ENCODE data around the gene ATF5. TPM values are rescaled to one million over a fixed set of nuclear protein-coding genes. Genes with fewer than 3 reads are reported as not detected.

The ATF5 gene
- total RNA-seq, 2 experiments from 2014 or later = 16.3 to 19.1 TPM

DNA sequence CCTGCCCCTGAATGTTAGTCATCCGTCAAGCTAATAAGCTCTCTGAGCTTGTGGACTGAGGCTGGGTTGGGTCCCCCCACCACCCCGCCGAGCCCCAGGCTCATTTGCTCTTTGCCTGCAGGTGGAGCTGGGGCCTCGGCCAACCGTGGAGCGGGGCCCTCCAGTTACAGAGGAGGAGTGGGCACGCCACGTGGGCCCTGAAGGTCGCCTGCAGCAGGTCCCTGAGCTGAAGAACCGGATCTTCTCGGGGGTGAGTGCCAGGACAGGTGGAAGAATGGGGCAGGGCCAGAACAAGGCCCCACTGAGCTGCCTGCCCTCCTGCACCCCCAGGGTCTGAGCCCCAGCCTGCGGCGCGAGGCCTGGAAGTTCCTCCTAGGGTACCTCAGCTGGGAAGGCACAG lies 46.4 kb upstream of the ATF5 start:
- DNase-seq (no peak), ATAC-seq (ENCODE audit: poor library complexity) (no peak)
- ChIA-PET POLR2A (no interaction called here), CTCF (no interaction called here)
- Mint-ChIP-seq H3K27ac (no peak overlapping the region), H3K9me3 (no peaks in the 10 kb centered on the region), H3K4me1 (ENCODE audit: low read depth) (peaks cover 13% of the 10 kb centered on the region), H3K4me3 (no peak overlapping the region), H3K27me3 (no peaks in the 10 kb centered on the region), H3K36me3 (ENCODE audit: low read depth) (peaks cover 64% of the 10 kb centered on the region)
- Histone ChIP-seq H3K9me3 (ENCODE audit: control insufficient read depth in 1 of 2, insufficient read depth in 1 of 2, low read length in 2 of 2) (peaks cover 0 to 3% of the 10 kb centered on the region in 2 experiments), H3K4me1 (ENCODE audit: insufficient read depth, low read length) (peaks cover 23% of the 10 kb centered on the region), H3K4me3 (ENCODE audit: low read length) (no peak overlapping the region), H3K27me3 (ENCODE audit: control insufficient read depth in 1 of 2, insufficient read depth in 2 of 2, low read length in 2 of 2) (no peaks in the 10 kb centered on the region), H3K36me3 (ENCODE audit: insufficient read depth, low read length) (peaks cover 76% of the 10 kb centered on the region), H3K27ac (ENCODE audit: low read depth in 1 of 2, low read length in 2 of 2) (no peak overlapping the region)
- TF ChIP-seq, protein P1, sequence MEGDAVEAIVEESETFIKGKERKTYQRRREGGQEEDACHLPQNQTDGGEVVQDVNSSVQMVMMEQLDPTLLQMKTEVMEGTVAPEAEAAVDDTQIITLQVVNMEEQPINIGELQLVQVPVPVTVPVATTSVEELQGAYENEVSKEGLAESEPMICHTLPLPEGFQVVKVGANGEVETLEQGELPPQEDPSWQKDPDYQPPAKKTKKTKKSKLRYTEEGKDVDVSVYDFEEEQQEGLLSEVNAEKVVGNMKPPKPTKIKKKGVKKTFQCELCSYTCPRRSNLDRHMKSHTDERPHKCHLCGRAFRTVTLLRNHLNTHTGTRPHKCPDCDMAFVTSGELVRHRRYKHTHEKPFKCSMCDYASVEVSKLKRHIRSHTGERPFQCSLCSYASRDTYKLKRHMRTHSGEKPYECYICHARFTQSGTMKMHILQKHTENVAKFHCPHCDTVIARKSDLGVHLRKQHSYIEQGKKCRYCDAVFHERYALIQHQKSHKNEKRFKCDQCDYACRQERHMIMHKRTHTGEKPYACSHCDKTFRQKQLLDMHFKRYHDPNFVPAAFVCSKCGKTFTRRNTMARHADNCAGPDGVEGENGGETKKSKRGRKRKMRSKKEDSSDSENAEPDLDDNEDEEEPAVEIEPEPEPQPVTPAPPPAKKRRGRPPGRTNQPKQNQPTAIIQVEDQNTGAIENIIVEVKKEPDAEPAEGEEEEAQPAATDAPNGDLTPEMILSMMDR (IDR thresholded peaks at IDR 0.05) = no peak
- intact Hi-C loops (cut with DNase I, micrococcal nuclease) = no loop called here

DNA sequence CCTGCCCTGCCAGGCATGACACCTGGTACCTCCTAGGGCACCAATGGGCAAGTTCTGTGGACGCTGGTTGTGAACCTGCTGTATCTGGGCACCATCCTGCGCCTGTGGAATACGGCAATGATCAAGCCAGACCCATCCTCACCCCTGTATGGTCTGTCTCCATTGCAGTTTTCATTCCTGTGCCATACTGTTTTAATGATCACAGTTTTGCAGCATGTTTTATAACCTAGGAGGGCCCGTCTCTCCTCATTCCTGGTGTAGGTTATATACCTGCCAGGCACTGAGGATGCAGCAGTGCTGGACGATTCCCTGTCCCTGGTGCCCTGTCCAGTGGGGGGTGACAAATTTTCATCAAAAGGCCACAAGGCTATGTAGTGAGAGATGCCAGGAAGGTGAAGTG lies 45.9 kb upstream of the ATF5 start:
- peaks cover 10% of the 10 kb centered on the region for H3K4me1 Mint-ChIP-seq (ENCODE audit: low read depth)
- POLR2A ChIA-PET = no interaction called here
- CTCF ChIA-PET = no interaction called here

DNA sequence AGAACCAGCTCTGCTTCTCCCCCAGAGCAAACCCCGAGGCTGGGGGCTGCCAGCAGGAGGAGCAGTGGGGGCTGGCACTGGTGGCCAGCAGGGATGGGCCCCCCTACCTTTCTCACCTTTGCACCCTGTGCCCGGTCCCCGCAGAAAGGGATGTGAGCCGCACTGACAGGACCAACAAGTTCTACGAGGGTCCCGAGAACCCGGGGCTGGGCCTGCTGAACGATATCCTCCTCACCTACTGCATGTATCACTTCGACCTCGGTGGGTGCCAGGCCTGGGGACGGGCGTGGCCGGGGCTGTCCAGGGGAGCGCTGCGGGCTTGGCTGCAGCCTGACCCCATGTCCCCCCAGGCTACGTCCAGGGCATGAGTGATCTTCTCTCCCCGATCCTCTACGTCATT lies 44.9 kb upstream of the ATF5 start:
- Mint-ChIP-seq H3K4me3 (no peak overlapping the region), H3K27ac (no peak overlapping the region), H3K4me1 (ENCODE audit: low read depth) (peaks cover 2% of the 10 kb centered on the region), H3K27me3 (no peaks in the 10 kb centered on the region), H3K36me3 (ENCODE audit: low read depth) (peaks cover 53% of the 10 kb centered on the region), H3K9me3 (no peaks in the 10 kb centered on the region)
- Histone ChIP-seq H3K4me1 (ENCODE audit: insufficient read depth, low read length) (peaks cover 10% of the 10 kb centered on the region), H3K4me3 (ENCODE audit: low read length) (no peak overlapping the region), H3K9me3 (ENCODE audit: control insufficient read depth in 1 of 2, insufficient read depth in 1 of 2, low read length in 2 of 2) (peaks cover 0 to 3% of the 10 kb centered on the region in 2 experiments), H3K36me3 (ENCODE audit: insufficient read depth, low read length) (peaks cover 70% of the 10 kb centered on the region), H3K27ac (ENCODE audit: low read depth in 1 of 2, low read length in 2 of 2) (no peak overlapping the region), H3K27me3 (ENCODE audit: control insufficient read depth in 1 of 2, insufficient read depth in 2 of 2, low read length in 2 of 2) (no peaks in the 10 kb centered on the region)
- CTCF ChIA-PET = no interaction called here
- intact Hi-C loops (cut with DNase I, micrococcal nuclease) = no loop called here
- ATAC-seq (ENCODE audit: poor library complexity) (no peak), DNase-seq (no peak)
- POLR2A ChIA-PET = no interaction called here
- TF ChIP-seq, protein P1 (IDR thresholded peaks at IDR 0.05) = no peak

More for the DNA sequence above, 45.9 kb upstream of the ATF5 start:
- Mint-ChIP-seq H3K36me3 (ENCODE audit: low read depth) (peaks cover 60% of the 10 kb centered on the region), H3K27me3 (no peaks in the 10 kb centered on the region), H3K4me3 (no peak overlapping the region), H3K27ac (no peak overlapping the region), H3K9me3 (no peaks in the 10 kb centered on the region)
- no peak overlapping the region for H3K27ac ChIP-seq (ENCODE audit: low read depth in 1 of 2, low read length in 2 of 2)
- no peak overlapping the region for H3K4me3 ChIP-seq (ENCODE audit: low read length)
- peaks cover 20% of the 10 kb centered on the region for H3K4me1 ChIP-seq (ENCODE audit: insufficient read depth, low read length)
- H3K36me3 ChIP-seq (ENCODE audit: insufficient read depth, low read length) = peaks cover 76% of the 10 kb centered on the region
- intact Hi-C loops (cut with DNase I, micrococcal nuclease) = no loop called here
- DNase-seq (no peak), ATAC-seq (ENCODE audit: poor library complexity) (no peak)
- TF ChIP-seq, protein P1 (IDR thresholded peaks at IDR 0.05) = no peak
- H3K27me3 ChIP-seq (ENCODE audit: control insufficient read depth in 1 of 2, insufficient read depth in 2 of 2, low read length in 2 of 2) = no peaks in the 10 kb centered on the region
- H3K9me3 ChIP-seq (ENCODE audit: control insufficient read depth in 1 of 2, insufficient read depth in 1 of 2, low read length in 2 of 2) = peaks cover 0 to 3% of the 10 kb centered on the region in 2 experiments
